NCI-H69 (cell line): Measurements from ENCODE around the gene MCRS1.
"Not testable (repeated sequence)": the region's sequence is repeated elsewhere in the genome, so short reads cannot be mapped to it uniquely, and the experiment has no call there.

Experiments
- DNase-seq: peaks from one replicate; lab custom pipeline; 2025; lab: John Stamatoyannopoulos, UW

MCRS1 gene

GRCh38 chr12:49567611-49568441 is at the start of gene MCRS1:
MCRS1 (minus strand) TSS chr12:49568142; CDS start chr12:49566731, 1,411 bp downstream.
- peak; percentile 96 for DNase-seq

- peak; percentile 24 for DNase-seq
Observed at GRCh38 chr12:49616533-49617219, 48.7 kb upstream of the MCRS1 start.

- no peak for DNase-seq
Observed at GRCh38 chr12:49615725-49616124, 47.8 kb upstream of the MCRS1 start.

DNA sequence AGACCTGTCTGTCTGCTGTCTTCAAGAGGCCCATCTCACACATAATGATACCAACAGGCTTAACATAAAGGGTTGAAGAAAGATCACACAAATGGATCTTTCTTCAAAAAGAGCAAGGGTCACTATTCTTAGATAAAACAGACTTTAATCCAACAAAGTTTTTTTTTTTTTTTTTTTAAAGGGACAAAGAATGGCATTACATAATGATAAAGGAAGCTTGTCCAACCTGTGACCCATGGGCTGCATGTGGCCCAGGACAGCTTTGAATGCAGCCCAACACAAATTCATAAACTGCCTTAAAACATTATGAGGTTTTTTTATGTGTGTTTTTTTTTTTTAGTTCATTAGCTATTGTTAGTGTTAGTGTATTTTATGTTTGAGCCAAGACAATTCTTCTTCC is 44.3 kb upstream of the MCRS1 start:
- no peak for DNase-seq

GRCh38 chr12:49610785-49611184 is 42.8 kb upstream of the MCRS1 start:
- not testable (repeated sequence) for DNase-seq

DNA sequence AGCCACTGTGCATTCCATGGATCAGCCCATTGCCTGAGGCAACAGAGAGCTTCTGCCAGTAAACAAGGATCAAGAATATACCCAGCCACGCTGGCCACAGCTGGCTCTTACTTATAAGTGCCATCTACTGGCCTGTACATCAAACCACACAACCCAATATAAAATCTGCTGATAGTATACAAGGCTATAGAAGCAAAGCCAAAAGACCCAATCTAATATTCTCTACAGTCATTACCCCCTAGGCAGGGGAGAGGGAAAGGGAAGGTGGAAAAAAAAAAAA is 41.9 kb upstream of the MCRS1 start:
- DNase-seq, result peak; percentile 79

DNA sequence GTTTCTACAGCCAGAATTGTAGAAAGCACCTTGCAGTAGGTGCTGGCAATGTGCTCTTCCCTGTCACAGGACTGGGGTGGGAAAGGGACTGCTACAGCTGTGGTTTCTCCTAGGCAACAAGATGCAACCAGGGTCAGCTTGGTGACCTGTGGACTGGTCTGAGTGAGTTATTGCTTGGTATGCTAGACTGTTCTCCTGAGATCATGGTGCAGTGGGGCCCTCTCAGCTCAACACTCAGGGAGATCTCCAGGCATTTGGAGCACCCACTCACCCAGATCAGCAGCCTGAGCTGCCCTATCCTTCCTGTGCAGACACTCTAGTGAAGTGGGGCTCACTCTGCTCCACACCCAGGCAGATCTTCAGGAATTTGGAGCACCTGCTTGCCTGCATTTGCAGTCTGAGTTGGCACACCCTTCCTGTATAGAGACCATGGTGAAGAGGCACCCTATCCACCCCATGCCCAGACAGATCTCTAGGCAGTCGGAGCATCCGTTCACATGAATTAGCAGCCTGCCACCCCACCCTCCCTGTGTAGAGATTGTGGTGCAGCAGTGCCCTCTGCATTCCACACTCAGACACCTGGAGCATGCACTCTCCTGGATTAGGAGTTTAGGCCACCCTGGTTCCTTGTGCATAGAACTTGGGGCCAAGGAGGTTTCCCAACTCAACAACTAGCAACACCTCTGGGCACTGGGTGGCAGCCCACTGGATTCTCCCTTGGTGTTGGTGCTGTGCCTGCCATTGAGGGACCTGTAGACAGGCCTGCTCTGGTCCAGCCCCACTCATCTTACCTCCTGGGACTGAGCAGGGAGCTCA is 41.3 kb upstream of the MCRS1 start:
- DNase-seq, result no peak

GRCh38 chr12:49605539-49605938 is 37.6 kb upstream of the MCRS1 start, which contains the start of gene FAM186B:
FAM186B (minus strand) TSS chr12:49605639; CDS start chr12:49605477, 162 bp downstream.
- DNase-seq, result not testable (repeated sequence)

- DNase-seq, result no peak
Observed at GRCh38 chr12:49604856-49605255, 36.9 kb upstream of the MCRS1 start.

GRCh38 chr12:49603721-49604120 is 35.8 kb upstream of the MCRS1 start:
- no peak for DNase-seq

GRCh38 chr12:49599961-49600360 is 32.0 kb upstream of the MCRS1 start:
- no peak for DNase-seq

DNA sequence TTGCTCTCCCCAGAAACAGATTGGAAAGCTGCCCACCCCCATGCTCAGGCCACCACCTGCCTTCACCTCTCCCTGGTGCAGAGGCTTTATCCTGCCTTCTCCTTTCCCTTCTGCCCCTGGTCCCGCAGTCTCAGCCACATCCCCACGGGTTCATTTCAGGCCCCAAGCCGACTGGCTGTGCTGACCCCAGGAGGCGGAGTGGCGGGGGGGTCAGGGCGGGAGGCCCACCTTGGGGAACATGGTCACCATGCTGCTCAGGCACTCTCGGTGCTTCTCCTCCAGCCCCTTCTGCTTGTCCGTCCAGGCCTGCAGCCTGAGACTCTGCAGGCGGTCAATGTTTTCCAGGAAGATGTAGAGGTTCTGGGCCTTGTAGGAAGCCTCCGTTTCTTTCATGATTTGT is 30.6 kb upstream of the MCRS1 start:
- DNase-seq, result no peak

DNA sequence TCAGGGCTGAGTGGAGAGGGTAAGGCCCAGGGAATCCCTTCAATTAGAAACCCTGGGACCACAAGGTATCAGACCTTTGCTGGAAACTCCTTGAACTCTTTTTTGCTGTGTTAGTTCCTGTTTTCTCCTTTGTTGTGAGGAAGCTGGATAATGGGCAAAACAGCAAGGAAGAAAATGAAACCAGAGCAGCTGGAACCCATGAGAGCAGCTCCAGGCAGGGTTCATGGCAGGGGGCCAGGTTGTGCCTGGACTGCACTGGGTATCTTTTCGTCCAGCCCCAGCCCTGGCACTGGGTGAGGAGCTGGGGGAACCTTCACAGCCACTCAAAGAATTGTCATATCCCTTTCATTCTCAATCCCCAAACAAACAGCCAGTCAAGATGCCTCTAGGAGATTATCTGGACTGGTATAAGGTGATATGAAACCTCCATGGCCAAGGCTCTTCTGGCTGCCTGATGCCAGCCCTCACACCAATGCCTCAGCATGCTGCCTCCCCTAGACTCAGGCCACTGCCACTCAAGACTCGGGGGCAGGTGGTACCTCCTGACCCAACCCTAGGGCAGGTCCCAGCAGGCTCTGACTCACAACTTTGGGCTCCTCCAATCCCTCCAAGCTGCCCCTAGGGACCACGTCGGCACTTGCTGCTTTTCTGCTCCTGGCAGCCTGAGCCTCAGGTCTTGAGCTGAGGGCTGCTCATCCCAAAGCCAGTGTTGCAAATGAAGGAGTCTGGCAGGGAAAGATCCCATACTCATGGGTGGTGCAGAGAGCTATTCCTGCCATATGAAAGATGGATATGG is 21.0 kb upstream of the MCRS1 start:
- DNase-seq, result peak; percentile 35

- no peak for DNase-seq
Observed at GRCh38 chr12:49588281-49588680, 20.3 kb upstream of the MCRS1 start.

DNA sequence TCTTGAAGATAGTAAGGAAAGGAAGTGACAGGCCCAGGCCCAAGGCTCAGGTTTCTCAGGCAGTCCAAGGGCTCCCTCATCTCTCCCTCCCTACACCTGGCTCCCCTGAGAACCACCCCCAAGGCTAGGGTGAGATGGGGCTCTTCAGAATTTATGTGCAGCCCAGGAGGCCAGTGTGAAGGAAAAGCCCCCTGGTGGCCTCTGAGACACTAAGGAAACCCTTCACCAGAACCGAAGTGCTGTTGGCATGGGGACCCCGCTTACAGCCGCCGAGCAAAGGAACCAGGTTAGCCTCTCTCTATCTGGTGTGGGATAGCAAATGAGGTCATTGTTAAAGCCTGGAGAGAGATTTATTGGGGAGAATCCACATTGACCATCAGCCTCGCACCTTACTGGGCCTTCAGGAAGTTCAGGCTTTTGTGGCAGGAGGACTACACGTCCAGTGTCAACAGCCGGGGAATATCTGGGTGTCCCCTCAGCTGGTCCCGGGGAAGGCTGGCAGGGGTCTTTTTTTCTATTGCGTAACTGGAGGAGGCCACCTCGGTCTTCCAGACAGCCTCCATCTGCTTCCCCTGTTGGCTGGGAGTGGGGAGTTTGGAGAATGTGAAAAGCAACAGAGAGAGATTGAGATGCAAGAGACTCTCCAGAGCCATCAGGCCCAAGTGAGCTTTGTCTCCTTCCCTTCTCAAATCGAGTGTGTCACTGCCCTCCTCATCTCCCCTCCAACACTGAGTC is 19.4 kb upstream of the MCRS1 start:
- DNase-seq, result no peak

DNA sequence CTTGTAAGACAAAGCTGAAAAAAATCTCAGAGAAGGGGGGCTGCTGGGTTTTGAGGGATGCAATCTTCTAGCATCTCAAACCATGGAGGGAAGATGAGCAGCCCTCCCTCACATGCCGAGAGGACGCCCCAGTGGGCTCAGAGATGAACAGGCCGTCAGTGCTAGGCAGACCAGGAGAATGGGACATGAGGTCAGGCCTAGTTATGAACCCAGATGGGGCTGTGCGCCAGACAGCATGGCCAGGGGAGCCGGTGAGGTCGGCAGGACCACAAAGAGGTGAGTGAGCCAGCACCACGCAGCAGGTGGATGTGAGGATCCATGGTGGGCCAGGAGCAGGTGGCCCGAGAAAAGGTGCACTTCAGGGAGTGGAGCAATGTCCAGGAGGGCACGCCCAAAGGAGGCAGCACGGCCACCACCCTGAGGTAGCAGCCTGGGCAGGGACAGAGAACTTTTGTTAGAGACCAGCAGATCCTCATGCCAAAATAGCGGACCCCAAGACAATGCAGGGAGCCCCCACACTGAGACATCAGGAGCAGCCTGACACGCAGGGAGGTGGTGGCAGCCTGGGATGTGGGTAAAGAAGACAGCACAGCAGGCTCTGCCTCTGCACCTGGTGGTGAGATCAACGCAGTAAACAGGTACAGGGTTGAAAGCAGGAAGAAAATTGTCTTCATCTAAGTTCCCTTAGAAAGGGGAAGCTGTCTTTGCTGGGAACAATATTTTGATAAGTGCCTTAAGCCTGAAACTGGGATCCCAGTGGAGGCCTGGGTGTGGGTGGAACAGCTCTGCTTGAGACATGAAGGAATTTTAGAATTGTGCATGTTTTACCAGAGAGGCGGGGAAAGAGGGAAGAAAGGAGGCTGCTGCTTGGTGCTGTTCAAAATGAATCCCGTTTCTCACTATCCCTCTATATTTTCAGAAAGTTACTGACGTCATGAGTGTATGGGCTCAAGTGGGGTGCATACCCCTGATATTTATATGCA is 17.8 kb upstream of the MCRS1 start:
- no peak for DNase-seq

DNA sequence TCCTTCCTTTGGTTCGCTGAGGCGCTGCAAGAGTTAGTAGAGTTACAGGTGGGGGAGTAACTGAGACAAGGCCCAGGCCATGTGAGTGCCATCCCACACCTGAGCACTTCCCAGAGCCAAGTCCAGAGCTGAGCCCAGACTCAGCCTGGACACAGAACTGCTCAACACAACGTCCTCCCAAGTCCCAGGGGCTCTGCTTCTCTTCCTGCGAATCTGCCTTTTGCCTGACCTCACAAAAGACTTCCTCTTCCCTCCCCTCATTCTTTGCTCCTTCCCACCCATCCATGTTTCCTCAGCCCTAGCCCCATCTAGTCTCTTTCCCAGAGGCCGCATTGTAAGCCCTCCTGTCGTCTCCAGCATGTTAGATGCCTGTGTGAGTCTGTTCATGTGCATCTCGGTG is 16.6 kb upstream of the MCRS1 start:
- no peak for DNase-seq

DNA sequence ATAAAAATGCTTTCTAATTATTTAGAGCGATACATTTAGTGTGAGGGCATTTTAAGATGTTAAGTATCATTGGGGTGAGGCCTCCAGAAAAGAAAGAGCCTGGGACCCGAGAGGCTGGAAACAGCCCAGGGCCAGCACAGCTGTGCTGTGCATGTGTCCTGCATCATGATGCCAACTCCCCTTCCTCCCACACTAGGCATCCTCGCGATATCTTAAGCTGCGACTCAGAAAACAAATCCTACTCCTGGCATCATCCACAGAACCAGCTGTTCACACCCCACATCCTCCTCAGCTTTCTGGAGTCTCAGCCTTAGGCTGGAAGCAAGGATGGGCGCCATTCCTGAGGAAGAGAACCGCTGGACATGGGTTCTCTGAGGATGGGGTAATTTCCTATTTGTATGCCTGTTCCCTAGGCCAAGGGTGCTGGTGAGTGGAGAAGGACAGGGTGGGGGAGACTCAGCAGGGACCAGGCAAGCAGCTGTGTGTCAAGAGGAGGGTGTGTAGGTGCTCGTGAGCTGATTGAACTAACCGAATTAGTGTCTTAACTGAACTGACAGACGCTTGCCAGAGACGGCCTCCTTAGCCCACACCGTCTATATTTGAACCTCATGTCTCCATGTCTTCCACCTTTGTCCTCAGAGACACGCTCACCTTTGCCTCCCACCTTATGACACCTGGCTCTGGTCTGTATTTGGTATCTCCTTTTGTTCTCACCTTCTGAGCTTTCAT is 15.6 kb upstream of the MCRS1 start:
- DNase-seq, result no peak

GRCh38 chr12:49582850-49583249 is 14.9 kb upstream of the MCRS1 start:
- DNase-seq, result no peak
